HepG2 (cell line): ENCODE measurements around the gene SCART1.
"Not testable (repeated sequence)": the region's sequence is repeated elsewhere in the genome, so short reads cannot be mapped to it uniquely, and the experiment has no call there.

Source experiments
- FOXP4 ChIP-seq: sonication (generic); formaldehyde crosslinking; IDR thresholded peaks from 2 replicates; pipeline ENCODE4 v1.4.0; 2020; ENCODE audit warnings: missing genetic modification reagents
- HOXA5 ChIP-seq: sonication (generic); formaldehyde crosslinking; IDR thresholded peaks from 2 replicates; pipeline ENCODE4 v1.4.0; 2020; ENCODE audit warnings: missing genetic modification reagents
- NCOA5 ChIP-seq: sonication (generic); formaldehyde crosslinking; IDR thresholded peaks from 2 replicates; pipeline ENCODE4 v1.4.0; 2020; ENCODE audit warnings: missing genetic modification reagents

DNA sequence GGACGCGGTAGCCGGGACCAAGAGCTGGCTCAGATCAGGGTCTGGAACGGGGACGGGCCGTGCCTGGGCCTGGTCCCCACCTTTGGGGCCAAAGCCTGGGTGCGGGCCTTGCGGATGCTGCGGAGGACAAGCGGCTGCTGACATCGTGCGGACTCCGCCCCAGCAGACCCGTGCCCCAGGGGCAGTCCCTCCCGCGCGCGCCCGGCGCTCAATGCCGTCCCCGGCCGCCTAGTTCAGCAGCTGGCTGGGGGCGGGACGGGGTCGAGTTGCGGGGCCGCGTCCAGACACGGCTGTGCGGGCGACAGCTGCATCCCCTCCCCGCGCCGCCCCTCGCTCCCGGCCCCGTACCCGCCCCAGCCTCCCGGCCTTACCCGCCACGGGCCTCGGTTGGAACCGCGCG is 29.6 kb upstream of the SCART1 start:
- not testable (repeated sequence) for TF ChIP-seq FOXP4, HOXA5, NCOA5 (CRISPR knock-in tag)
